GM19025 (cell line): ENCODE measurements around the gene MAP6.
A peak's percentile ranks its signal among the peaks of the same experiment; 100 is the strongest.
"Not testable (repeated sequence)": the region's sequence is repeated elsewhere in the genome, so short reads cannot be mapped to it uniquely, and the experiment has no call there.

Experiments used
- ATAC-seq: cut with Tn5 transposase; IDR thresholded peaks from one replicate; pipeline ENCODE4 v1.9.1; 2021; ENCODE audit warnings: mild to moderate bottlenecking, low read depth, moderate library complexity; ENCODE audit not compliant: unreplicated experiment

The MAP6 gene

GRCh38 chr11:75596914-75597313 is 71.9 kb downstream of the MAP6 start:
- ATAC-seq, result no peak

GRCh38 chr11:75595429-75595828 is 73.4 kb downstream of the MAP6 start:
- no peak for ATAC-seq

GRCh38 chr11:75594211-75594610 is 74.6 kb downstream of the MAP6 start:
- ATAC-seq, result no peak

GRCh38 chr11:75593286-75593915 is 75.4 kb downstream of the MAP6 start:
- no peak for ATAC-seq

GRCh38 chr11:75592715-75593114 is 76.1 kb downstream of the MAP6 start:
- no peak for ATAC-seq

- no peak for ATAC-seq
Measured at GRCh38 chr11:75591966-75592365, 76.9 kb downstream of the MAP6 start.

- ATAC-seq, result no peak
Measured at GRCh38 chr11:75591371-75591770, 77.5 kb downstream of the MAP6 start.

- ATAC-seq, result no peak
Measured at GRCh38 chr11:75589933-75590332, 78.9 kb downstream of the MAP6 start.

GRCh38 chr11:75589051-75589450 is 79.8 kb downstream of the MAP6 start:
- no peak for ATAC-seq

- no peak for ATAC-seq
Measured at GRCh38 chr11:75588051-75588481, 80.8 kb downstream of the MAP6 start.

GRCh38 chr11:75586395-75586794 is 82.4 kb downstream of the MAP6 start:
- ATAC-seq, result no peak

GRCh38 chr11:75585293-75585670 is 83.6 kb downstream of the MAP6 start:
- ATAC-seq, result no peak

- ATAC-seq, result not testable (repeated sequence)
Measured at GRCh38 chr11:75584659-75585292, 84.1 kb downstream of the MAP6 start.

- no peak for ATAC-seq
Measured at GRCh38 chr11:75583718-75584658, 84.8 kb downstream of the MAP6 start.

GRCh38 chr11:75582895-75583717 is 85.7 kb downstream of the MAP6 start:
- peak; percentile 65 for ATAC-seq

- ATAC-seq, result no peak
Measured at GRCh38 chr11:75582506-75582894, 86.3 kb downstream of the MAP6 start.

GRCh38 chr11:75579841-75580240 is 89.0 kb downstream of the MAP6 start:
- no peak for ATAC-seq

GRCh38 chr11:75578977-75579376 is 89.9 kb downstream of the MAP6 start:
- ATAC-seq, result no peak

GRCh38 chr11:75577207-75577606 is 91.6 kb downstream of the MAP6 start:
- no peak for ATAC-seq

GRCh38 chr11:75576499-75576918 is 92.3 kb downstream of the MAP6 start:
- ATAC-seq, result no peak
